Measurements from ENCODE around the gene LRP3. TPM values are rescaled to one million over a fixed set of nuclear protein-coding genes. Genes with fewer than 3 reads are reported as not detected.
"Not testable (repeated sequence)": the region's sequence is repeated elsewhere in the genome, so short reads cannot be mapped to it uniquely, and the experiment has no call there.

The LRP3 gene
- total and polyA plus RNA-seq, 2 donors (not counting 1 experiment from before 2014, with no cell fraction given), result 0.10 TPM; not detected in 1

DNA sequence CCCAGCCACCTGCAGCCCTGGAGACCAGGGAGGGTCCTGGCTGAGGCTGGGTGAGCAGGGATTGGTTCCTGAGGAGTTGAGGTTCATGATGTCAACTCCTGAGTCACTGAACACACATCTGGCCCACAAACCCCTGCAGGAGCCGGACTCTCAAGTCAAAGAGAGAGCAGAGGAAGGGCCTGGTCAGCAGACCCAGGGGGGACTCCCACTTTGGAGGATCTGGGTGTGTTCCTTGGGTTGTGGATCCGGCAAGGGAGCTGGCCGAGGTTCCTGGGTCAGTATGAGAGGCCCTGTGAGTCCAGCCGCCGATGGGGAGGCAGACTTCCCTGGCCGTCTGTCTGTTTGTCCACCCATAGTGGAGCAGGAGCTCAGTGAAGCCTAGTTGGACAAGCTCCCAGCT, 27.5 kb downstream of the LRP3 start:
- Histone ChIP-seq H3K9ac (ENCODE audit: low read length) (no peak overlapping the region), H4K20me1 (ENCODE audit: control insufficient read depth, insufficient read depth, low read length, poor library complexity, severe bottlenecking) (no peaks in the 10 kb centered on the region), H3K36me3 (replicated peaks in 1 of 2; ENCODE audit: control extremely low read depth in 1 of 2, control insufficient read depth in 1 of 2, extremely low read depth in 1 of 2, insufficient read depth in 2 of 2, low read length in 1 of 2) (no peaks in the 10 kb centered on the region), H3K27ac (ENCODE audit: low read length in 2 of 2) (no peak overlapping the region), H3K4me3 (ENCODE audit: control extremely low read depth in 1 of 5, extremely low read depth in 1 of 5, insufficient read depth in 1 of 5, low read depth in 2 of 5, low read length in 4 of 5) (no peak overlapping the region), H3K79me2 (ENCODE audit: control insufficient read depth, insufficient read depth, low read length) (no peaks in the 10 kb centered on the region), H3K4me1 (ENCODE audit: control insufficient read depth in 2 of 2, insufficient read depth in 2 of 2, low read length in 2 of 2) (peaks cover 9 to 18% of the 10 kb centered on the region in 2 donors), H3K9me3 (ENCODE audit: control extremely low read depth in 1 of 3, control insufficient read depth in 2 of 3, insufficient read depth in 1 of 3, low read length in 2 of 3) (peaks cover 0 to 5% (median 0%) of the 10 kb centered on the region in 3 donors), H3K27me3 (replicated peaks in 1 of 4; ENCODE audit: control extremely low read depth in 1 of 4, control insufficient read depth in 3 of 4, insufficient read depth in 4 of 4, low read length in 3 of 4) (peaks cover 0 to 31% (median 10%) of the 10 kb centered on the region in 4 experiments), H2AFZ (ENCODE audit: insufficient read depth, low read depth, low read length, poor library complexity, severe bottlenecking) (no peak overlapping the region), H3K4me2 (replicated peaks; ENCODE audit: low read depth, low read length, poor library complexity, severe bottlenecking) (no peak overlapping the region)
- Mint-ChIP-seq H3K27ac (no peak overlapping the region), H3K4me3 (no peak overlapping the region), H3K4me1 (peaks cover 8% of the 10 kb centered on the region), H3K27me3 (peaks cover 41% of the 10 kb centered on the region), H3K9me3 (ENCODE audit: insufficient read depth) (no peaks in the 10 kb centered on the region)
- no peak for ATAC-seq (ENCODE audit: low read depth)
- ChIA-PET POLR2A (interaction anchor here (0.6 kb wide), 1 partner anchor 24 kb away, joined by 4 read pairs; no protein-coding TSS in a partner anchor), CTCF (interaction anchor here (0.6 kb wide), 1 partner anchor 37 kb away, joined by 3 read pairs; no protein-coding TSS in a partner anchor)
- no peak for DNase-seq
- intact Hi-C loops (cut with micrococcal nuclease), result no loop called here
- TF ChIP-seq, protein P1, sequence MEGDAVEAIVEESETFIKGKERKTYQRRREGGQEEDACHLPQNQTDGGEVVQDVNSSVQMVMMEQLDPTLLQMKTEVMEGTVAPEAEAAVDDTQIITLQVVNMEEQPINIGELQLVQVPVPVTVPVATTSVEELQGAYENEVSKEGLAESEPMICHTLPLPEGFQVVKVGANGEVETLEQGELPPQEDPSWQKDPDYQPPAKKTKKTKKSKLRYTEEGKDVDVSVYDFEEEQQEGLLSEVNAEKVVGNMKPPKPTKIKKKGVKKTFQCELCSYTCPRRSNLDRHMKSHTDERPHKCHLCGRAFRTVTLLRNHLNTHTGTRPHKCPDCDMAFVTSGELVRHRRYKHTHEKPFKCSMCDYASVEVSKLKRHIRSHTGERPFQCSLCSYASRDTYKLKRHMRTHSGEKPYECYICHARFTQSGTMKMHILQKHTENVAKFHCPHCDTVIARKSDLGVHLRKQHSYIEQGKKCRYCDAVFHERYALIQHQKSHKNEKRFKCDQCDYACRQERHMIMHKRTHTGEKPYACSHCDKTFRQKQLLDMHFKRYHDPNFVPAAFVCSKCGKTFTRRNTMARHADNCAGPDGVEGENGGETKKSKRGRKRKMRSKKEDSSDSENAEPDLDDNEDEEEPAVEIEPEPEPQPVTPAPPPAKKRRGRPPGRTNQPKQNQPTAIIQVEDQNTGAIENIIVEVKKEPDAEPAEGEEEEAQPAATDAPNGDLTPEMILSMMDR (IDR thresholded peaks at IDR 0.05), result no peak
- no peak for TF ChIP-seq EZH2 (IDR thresholded peaks at IDR 0.05; ENCODE audit: borderline replicate concordance, insufficient read depth, low read depth, low read length, poor library complexity, severe bottlenecking)
- WGBS (ENCODE audit: insufficient coverage), result 85% methylated on average over 5 of the region's 6 CpGs

DNA sequence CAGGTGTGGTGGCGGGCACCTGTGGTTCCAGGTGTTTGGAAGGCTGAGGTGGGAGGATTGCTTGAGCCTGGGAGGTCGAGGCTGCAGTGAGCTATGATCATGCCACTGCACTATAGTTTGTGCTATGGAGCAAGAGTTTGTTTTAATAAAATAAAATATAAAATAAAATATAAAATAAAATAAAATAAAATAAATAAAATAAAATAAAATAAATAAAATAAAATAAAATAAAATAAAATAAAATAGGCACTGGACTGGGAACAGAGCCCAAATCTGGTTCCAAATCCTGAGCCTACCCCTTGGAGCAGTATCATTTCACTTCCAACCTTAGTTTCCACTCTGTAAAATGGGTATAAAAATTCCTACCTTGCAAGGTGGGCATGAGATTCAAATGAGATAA, 28.1 kb downstream of the LRP3 start:
- H3K4me3 ChIP-seq (ENCODE audit: control extremely low read depth in 1 of 5, extremely low read depth in 1 of 5, insufficient read depth in 1 of 5, low read depth in 2 of 5, low read length in 4 of 5); H3K9ac ChIP-seq (ENCODE audit: low read length); H3K4me3 Mint-ChIP-seq; DNase-seq; intact Hi-C loops (cut with micrococcal nuclease); H3K27ac ChIP-seq (ENCODE audit: low read length in 2 of 2); H3K9me3 ChIP-seq (ENCODE audit: control extremely low read depth in 1 of 3, control insufficient read depth in 2 of 3, insufficient read depth in 1 of 3, low read length in 2 of 3); POLR2A ChIA-PET; CTCF ChIA-PET; H3K9me3 Mint-ChIP-seq (ENCODE audit: insufficient read depth); H4K20me1 ChIP-seq (ENCODE audit: control insufficient read depth, insufficient read depth, low read length, poor library complexity, severe bottlenecking); H3K27ac Mint-ChIP-seq; H3K4me1 Mint-ChIP-seq; H3K4me2 ChIP-seq (replicated peaks; ENCODE audit: low read depth, low read length, poor library complexity, severe bottlenecking); H2AFZ ChIP-seq (ENCODE audit: insufficient read depth, low read depth, low read length, poor library complexity, severe bottlenecking); ATAC-seq (ENCODE audit: low read depth); H3K36me3 ChIP-seq (replicated peaks in 1 of 2; ENCODE audit: control extremely low read depth in 1 of 2, control insufficient read depth in 1 of 2, extremely low read depth in 1 of 2, insufficient read depth in 2 of 2, low read length in 1 of 2); H3K79me2 ChIP-seq (ENCODE audit: control insufficient read depth, insufficient read depth, low read length): not testable (repeated sequence)
- H3K27me3 Mint-ChIP-seq, result peaks cover 44% of the 10 kb centered on the region
- no CpG with 5 or more reads among the region's 2 CpGs for WGBS (ENCODE audit: insufficient coverage)
- Histone ChIP-seq H3K27me3 (replicated peaks in 1 of 4; ENCODE audit: control extremely low read depth in 1 of 4, control insufficient read depth in 3 of 4, insufficient read depth in 4 of 4, low read length in 3 of 4) (peaks cover 0 to 35% (median 13%) of the 10 kb centered on the region in 4 experiments), H3K4me1 (ENCODE audit: control insufficient read depth in 2 of 2, insufficient read depth in 2 of 2, low read length in 2 of 2) (peaks cover 9 to 19% of the 10 kb centered on the region in 2 donors)

Data from B cell (primary cell).